GM12878 (cell line): Measurements from ENCODE around the gene TEAD4. TPM values are rescaled to one million over a fixed set of nuclear protein-coding genes. Genes with fewer than 3 reads are reported as not detected.

Experiments
- ATAC-seq: fragments of 200-7000 bp; cut with Tn5 transposase; 3 replicates; pipeline ENCODE4 v1.9.1; 2020; ENCODE audit warnings: mild to moderate bottlenecking, moderate library complexity
- BruUV-seq: library from RNA; stranded (reverse); fragments of 400-500 nt; replicated peaks from 2 replicates; lab custom pipeline; 2021; lab: Mats Ljungman, UMichigan
- CTCF ChIA-PET: fragments of 300-600 bp; sonication (Branson Sonifier 250); formaldehyde crosslinking; extraction: SDS; loops from one replicate; lab custom pipeline; 2021; ENCODE audit warnings: inconsistent platforms; lab: Yijun Ruan, JAX
- POLR2A ChIA-PET: fragments of 350-600 bp; formaldehyde crosslinking; extraction: SDS; loops from one replicate; lab custom pipeline; 2021; ENCODE audit warnings: inconsistent platforms; lab: Charles Lee
- RAD21 ChIA-PET: fragments of 300-600 bp; sonication (Branson Sonifier 250); formaldehyde crosslinking; loops from one replicate; lab custom pipeline; 2023; ENCODE audit warnings: antibody characterized with exemption; ENCODE audit not compliant: unreplicated experiment; lab: Charles Lee
- SMC1A ChIA-PET: fragments of 300-600 bp; sonication (Branson Sonifier 250); formaldehyde crosslinking; loops from one replicate; lab custom pipeline; 2023; ENCODE audit not compliant: unreplicated experiment, uncharacterized antibody; lab: Charles Lee
- DNase-seq: peaks from one replicate; pipeline ENCODE4 v3.0.0-alpha.2; 2011; ENCODE audit warnings: low read depth, low spot score
- FAIRE-seq: peaks from 3 replicates; lab custom pipeline; 2011; peaks lifted over from hg19 to GRCh38; lab: Jason Lieb, UNC
- H2AFZ ChIP-seq: 2 replicates; pipeline ENCODE4 v1.6.0; 2011; ENCODE audit warnings: low read depth, low read length, control low read depth; ENCODE audit not compliant: control insufficient read depth
- H3K27ac ChIP-seq: 2 replicates; pipeline ENCODE4 v1.5.1; 2011; ENCODE audit warnings: control low read depth; ENCODE audit not compliant: control insufficient read depth, insufficient read depth
- H3K27me3 ChIP-seq, 2 experiments: replicated peaks in 1 of 2; 2 replicates each; pipeline versions ENCODE4 v1.6.0 to v1.6.1; 2011; ENCODE audit warnings: low read length in 1 of 2; ENCODE audit not compliant: control insufficient read depth in 2 of 2, insufficient read depth in 2 of 2
- H3K36me3 ChIP-seq, 2 experiments: 2 replicates each; pipeline ENCODE4 v1.5.1; 2011; ENCODE audit warnings: low read length in 1 of 2; ENCODE audit not compliant: control insufficient read depth in 2 of 2, insufficient read depth in 2 of 2
- H3K4me1 ChIP-seq: 2 replicates; pipeline ENCODE4 v1.6.1; 2011; ENCODE audit warnings: mild to moderate bottlenecking, low read length, moderate library complexity, mixed read lengths; ENCODE audit not compliant: control insufficient read depth, insufficient read depth
- H3K4me2 ChIP-seq: 2 replicates; pipeline ENCODE4 v1.6.0; 2011; ENCODE audit warnings: control low read depth; ENCODE audit not compliant: control insufficient read depth, insufficient read depth
- H3K4me3 ChIP-seq: fragments of 200-600 bp; sonication (generic); 2 replicates; pipeline ENCODE4 v1.5.1; 2016
- H3K79me2 ChIP-seq: 2 replicates; pipeline ENCODE4 v1.6.0; 2011; ENCODE audit warnings: low read length; ENCODE audit not compliant: control insufficient read depth, insufficient read depth
- H3K9ac ChIP-seq: 2 replicates; pipeline ENCODE4 v1.8.0; 2011; ENCODE audit warnings: low read length, control low read depth, mixed read lengths; ENCODE audit not compliant: control insufficient read depth, insufficient read depth
- H3K9me3 ChIP-seq: replicated peaks from 3 replicates; pipeline ENCODE4 v1.5.1; 2011; ENCODE audit warnings: mild to moderate bottlenecking, low read length; ENCODE audit not compliant: control insufficient read depth, insufficient read depth
- H4K20me1 ChIP-seq: 2 replicates; pipeline ENCODE4 v1.6.0; 2011; ENCODE audit not compliant: control insufficient read depth, insufficient read depth
- ASH2L ChIP-seq: fragments of 300-600, 200-600 bp; sonication (generic); IDR thresholded peaks from 2 replicates; pipeline ENCODE4 v1.6.1; 2017; ENCODE audit warnings: low read depth, mild to moderate bottlenecking, borderline replicate concordance
- CBX5 ChIP-seq: sonication (generic); IDR thresholded peaks from 2 replicates; pipeline ENCODE4 v1.6.1; 2016; ENCODE audit warnings: low read depth, moderate library complexity, mild to moderate bottlenecking, inconsistent platforms
- CEBPZ ChIP-seq: fragments of 150-350 bp; IDR thresholded peaks from 2 replicates; pipeline ENCODE4 v1.6.1; 2016; ENCODE audit warnings: low read depth, low read length
- CREB1 ChIP-seq: IDR thresholded peaks from 2 replicates; pipeline ENCODE4 v1.6.1; 2012; ENCODE audit warnings: low read depth, mild to moderate bottlenecking, inconsistent platforms
- EGR1 ChIP-seq, 2 experiments: IDR thresholded peaks; 1 replicate in 1 of 2; 2 replicates in 1 of 2; pipeline ENCODE4 v1.6.1; 2011 to 2012; ENCODE audit warnings: low read depth in 2 of 2, low read length in 2 of 2, borderline replicate concordance in 1 of 2, mild to moderate bottlenecking in 1 of 2, moderate library complexity in 1 of 2
- ELK1 ChIP-seq: IDR thresholded peaks from 2 replicates; pipeline ENCODE4 v1.6.1; 2012; ENCODE audit warnings: low read depth, low read length, improper control_type of control experiment
- FOXK2 ChIP-seq: fragments of 450-650 bp; IDR thresholded peaks from 2 replicates; pipeline ENCODE4 v1.6.1; 2017; ENCODE audit warnings: mild to moderate bottlenecking, moderate library complexity
- MEF2A ChIP-seq: IDR thresholded peaks from 2 replicates; pipeline ENCODE4 v1.6.1; 2011; ENCODE audit warnings: low read depth, mild to moderate bottlenecking, low read length, moderate library complexity; ENCODE audit not compliant: insufficient read depth
- NKRF ChIP-seq: fragments of 450-650 bp; conservative IDR thresholded peaks from 2 replicates; pipeline ENCODE4 v1.6.1; 2017; ENCODE audit warnings: mild to moderate bottlenecking, moderate library complexity
- RBBP5 ChIP-seq: fragments of 200-600 bp; sonication (generic); conservative IDR thresholded peaks from 2 replicates; pipeline ENCODE4 v1.6.1; 2016
- RUNX3 ChIP-seq: IDR thresholded peaks from 2 replicates; pipeline ENCODE4 v1.6.1; 2012; ENCODE audit warnings: low read length, inconsistent platforms
- SIX5 ChIP-seq: IDR thresholded peaks from 2 replicates; pipeline ENCODE4 v1.6.1; 2011; ENCODE audit warnings: mild to moderate bottlenecking, low read depth, low read length, moderate library complexity; ENCODE audit not compliant: severe bottlenecking
- SMC3 ChIP-seq: IDR thresholded peaks from 2 replicates; pipeline ENCODE4 v1.6.1; 2011; ENCODE audit warnings: low read length, improper control_type of control experiment, borderline replicate concordance
- SP1 ChIP-seq: IDR thresholded peaks from one replicate; pipeline ENCODE4 v1.6.1; 2011; ENCODE audit warnings: low read depth, low read length
- ZBED1 ChIP-seq: IDR thresholded peaks from 2 replicates; pipeline ENCODE4 v1.6.1; 2016; ENCODE audit warnings: borderline replicate concordance
- ZBTB11 ChIP-seq: fragments of 450-650 bp; formaldehyde crosslinking; IDR thresholded peaks from 2 replicates; pipeline ENCODE4 v1.5.0; 2022; ENCODE audit warnings: mild to moderate bottlenecking, missing genetic modification characterization
- WGBS: methylation state at CpG from one replicate; pipeline ENCODE4 v1.1.6; 2016; ENCODE audit warnings: low lambda C conversion rate; ENCODE audit not compliant: insufficient replicate concordance, insufficient coverage; ENCODE audit errors: missing lambda C conversion rate; 5-methylcytosine and 5-hydroxymethylcytosine counted together
- in situ Hi-C: fragments of 300-500 bp; cut with MboI; formaldehyde crosslinking; loops from 9 replicates; pipeline ENCODE4 v1.14.3; 2018; ENCODE audit warnings: mixed read lengths
- intact Hi-C: fragments of 100-400 bp; cut with micrococcal nuclease; formaldehyde crosslinking; loops from one replicate; pipeline ENCODE4 v1.14.2; 2022; ENCODE audit not compliant: unreplicated experiment
- polyA plus RNA-seq, 11 experiments: library from polyadenylated mRNA; depleted of rRNA in 4 of 11; unstranded in 6 of 11; stranded (reverse) in 5 of 11; fragments of >200 nt; fragmentation: Nextera tagmentation in 4 of 11; fragmentation: Illumina TruSeq in 1 of 11; extraction: Ambion mirVana in 4 of 11; extraction: Trizol in 1 of 11; gene quantifications; 1 replicate in 1 of 11; 2 replicates in 10 of 11; pipeline versions ENCODE4 v1.2.1 to v1.2.3, GENCODE V29; 2011 to 2016; ENCODE audit warnings: inconsistent platforms in 2 of 11, missing spikeins in 2 of 11, low read depth in 1 of 11
- total RNA-seq, 4 experiments: library from RNA; depleted of rRNA in 3 of 4; stranded (reverse); fragments of >200 nt in 3 of 4; fragmentation: Illumina TruSeq in 1 of 4; extraction: Trizol in 1 of 4; gene quantifications; 2 replicates each; pipeline versions ENCODE4 v1.2.1 to v1.2.3, GENCODE V29; 2013 to 2021

The TEAD4 gene
- total and polyA plus RNA-seq, 10 of the 15 experiments (the other 5 are each of a cell fraction or from before 2014, with no cell fraction given): 0.04 to 0.68 (median 0.31) TPM; not detected in 4

- no peaks in the 10 kb centered on the region for H3K79me2 ChIP-seq
- no peaks in the 10 kb centered on the region for H4K20me1 ChIP-seq
- H3K4me2 ChIP-seq: no peak overlapping the region
- intact Hi-C loops (no loop called here), in situ Hi-C loops (no loop called here)
- H3K27me3 ChIP-seq: no peaks in the 10 kb centered on the region; a peak in 1 of 4 replicates
- no peak overlapping the region for H3K9ac ChIP-seq
- H3K36me3 ChIP-seq: no peaks in the 10 kb centered on the region
- POLR2A ChIA-PET: no interaction called here
- RAD21 ChIA-PET: no interaction called here
- H3K4me1 ChIP-seq: no peaks in the 10 kb centered on the region
- no peak for ATAC-seq
- SMC1A ChIA-PET: no interaction called here
- no peak overlapping the region for H2AFZ ChIP-seq
- no peak overlapping the region for H3K27ac ChIP-seq
- WGBS: 51% methylated on average over 12 of the region's 12 CpGs
- CTCF ChIA-PET: no interaction called here
- BruUV-seq: no TSS peak
- FAIRE-seq: no peak
- no peaks in the 10 kb centered on the region for H3K9me3 ChIP-seq
- no peak for DNase-seq
- no peak overlapping the region for H3K4me3 ChIP-seq
- TF ChIP-seq SIX5 (no peak), CREB1 (no peak), FOXK2 (no peak), NKRF (no peak), MEF2A (no peak), SMC3 (no peak), RBBP5 (no peak), ZBTB11 (CRISPR knock-in tag) (no peak), ASH2L (no peak), ZBED1 (no peak), CEBPZ (no peak), RUNX3 (no peak), CBX5 (no peak), EGR1 (IDR thresholded peaks at IDR 0.05; ENCODE audit: borderline replicate concordance in 1 of 2, low read depth in 2 of 2, low read length in 2 of 2) (no peak), SP1 (no peak), ELK1 (no peak)
Measured at GRCh38 chr12:3084742-3085141, 125.5 kb downstream of the TEAD4 start.
